WERI-Rb-1 (cell line): ENCODE measurements around the gene MAEL.

Source experiments
- DNase-seq: peaks from one replicate; pipeline ENCODE4 v3.0.0-alpha.2; 2020
- H3K27ac ChIP-seq: fragments of 250-450 bp; sonication (Bioruptor Pico); 2 replicates; pipeline ENCODE4 v1.5.1; 2020; ENCODE audit warnings: mild to moderate bottlenecking, moderate library complexity
- H3K27me3 ChIP-seq: fragments of 250-450 bp; sonication (Bioruptor Pico); 2 replicates; pipeline ENCODE4 v1.5.1; 2021; ENCODE audit warnings: mild to moderate bottlenecking, low read depth, moderate library complexity; ENCODE audit not compliant: insufficient read depth, severe bottlenecking
- H3K36me3 ChIP-seq: fragments of 250-450 bp; sonication (Bioruptor Pico); 2 replicates; pipeline ENCODE4 v1.5.1; 2020; ENCODE audit warnings: mild to moderate bottlenecking, moderate library complexity
- H3K4me3 ChIP-seq: 2 replicates; pipeline ENCODE4 v1.5.1; 2011; ENCODE audit warnings: low read depth, mild to moderate bottlenecking, control low read depth, low read length
- H3K9me3 ChIP-seq: fragments of 250-450 bp; sonication (Bioruptor Pico); 2 replicates; pipeline ENCODE4 v1.5.1; 2021; ENCODE audit warnings: mild to moderate bottlenecking, moderate library complexity; ENCODE audit not compliant: severe bottlenecking
- TF ChIP-seq, protein P1 (sequence below): IDR thresholded peaks from 2 replicates; pipeline ENCODE4 v1.5.1; 2011; ENCODE audit warnings: low read depth, mild to moderate bottlenecking, control low read depth, inconsistent platforms, low read length

MAEL gene

DNA sequence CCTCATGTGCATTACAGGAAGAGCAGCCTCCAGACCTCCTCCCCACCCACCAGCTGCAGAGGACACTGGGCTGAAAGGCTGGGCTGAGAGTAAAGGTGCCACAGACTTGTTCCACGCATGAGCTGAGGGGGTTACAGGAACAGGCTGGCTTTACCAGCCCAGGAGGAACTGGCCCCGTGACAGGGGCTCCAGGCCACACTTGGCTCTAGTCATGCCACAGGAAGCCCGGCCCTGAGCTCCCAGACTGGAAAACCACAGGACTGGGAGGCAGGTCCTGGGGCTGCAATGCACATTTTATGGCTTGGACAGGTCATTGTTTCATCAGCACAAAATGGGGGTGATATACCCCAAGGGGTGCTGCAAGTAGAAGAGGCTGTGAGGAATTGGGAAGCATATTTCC lies 65.5 kb downstream of the MAEL start:
- TF ChIP-seq, protein P1, sequence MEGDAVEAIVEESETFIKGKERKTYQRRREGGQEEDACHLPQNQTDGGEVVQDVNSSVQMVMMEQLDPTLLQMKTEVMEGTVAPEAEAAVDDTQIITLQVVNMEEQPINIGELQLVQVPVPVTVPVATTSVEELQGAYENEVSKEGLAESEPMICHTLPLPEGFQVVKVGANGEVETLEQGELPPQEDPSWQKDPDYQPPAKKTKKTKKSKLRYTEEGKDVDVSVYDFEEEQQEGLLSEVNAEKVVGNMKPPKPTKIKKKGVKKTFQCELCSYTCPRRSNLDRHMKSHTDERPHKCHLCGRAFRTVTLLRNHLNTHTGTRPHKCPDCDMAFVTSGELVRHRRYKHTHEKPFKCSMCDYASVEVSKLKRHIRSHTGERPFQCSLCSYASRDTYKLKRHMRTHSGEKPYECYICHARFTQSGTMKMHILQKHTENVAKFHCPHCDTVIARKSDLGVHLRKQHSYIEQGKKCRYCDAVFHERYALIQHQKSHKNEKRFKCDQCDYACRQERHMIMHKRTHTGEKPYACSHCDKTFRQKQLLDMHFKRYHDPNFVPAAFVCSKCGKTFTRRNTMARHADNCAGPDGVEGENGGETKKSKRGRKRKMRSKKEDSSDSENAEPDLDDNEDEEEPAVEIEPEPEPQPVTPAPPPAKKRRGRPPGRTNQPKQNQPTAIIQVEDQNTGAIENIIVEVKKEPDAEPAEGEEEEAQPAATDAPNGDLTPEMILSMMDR = no peak
- DNase-seq = no peak
- H3K27ac ChIP-seq = no peak overlapping the region
- no peak overlapping the region for H3K4me3 ChIP-seq
- no peaks in the 10 kb centered on the region for H3K27me3 ChIP-seq
- no peaks in the 10 kb centered on the region for H3K36me3 ChIP-seq
- H3K9me3 ChIP-seq = no peaks in the 10 kb centered on the region

- DNase-seq = no peak
- Histone ChIP-seq H3K9me3 (no peaks in the 10 kb centered on the region), H3K27me3 (no peaks in the 10 kb centered on the region), H3K27ac (no peak overlapping the region), H3K36me3 (no peaks in the 10 kb centered on the region), H3K4me3 (no peak overlapping the region)
- TF ChIP-seq, protein P1 = no peak
Observed at GRCh38 chr1:167054946-167055630, 66.0 kb downstream of the MAEL start.

- no peak overlapping the region for H3K4me3 ChIP-seq
- TF ChIP-seq, protein P1 = no peak
Observed at GRCh38 chr1:167056529-167057231, 67.6 kb downstream of the MAEL start.

GRCh38 chr1:167057241-167057688 lies 68.2 kb downstream of the MAEL start:
- H3K27ac ChIP-seq = no peak overlapping the region
- no peaks in the 10 kb centered on the region for H3K36me3 ChIP-seq
- no peaks in the 10 kb centered on the region for H3K9me3 ChIP-seq
- peak; percentile 55 for DNase-seq
- H3K4me3 ChIP-seq = no peak overlapping the region
- TF ChIP-seq, protein P1 = peak; percentile 57
- no peaks in the 10 kb centered on the region for H3K27me3 ChIP-seq

More at GRCh38 chr1:167056529-167057231, 67.6 kb downstream of the MAEL start:
- Histone ChIP-seq H3K27ac (no peak overlapping the region), H3K9me3 (no peaks in the 10 kb centered on the region), H3K27me3 (no peaks in the 10 kb centered on the region), H3K36me3 (no peaks in the 10 kb centered on the region)
- DNase-seq = no peak

- H3K9me3 ChIP-seq = no peaks in the 10 kb centered on the region
- no peak overlapping the region for H3K4me3 ChIP-seq
- H3K36me3 ChIP-seq = no peaks in the 10 kb centered on the region
- peak; percentile 59 for DNase-seq
- H3K27me3 ChIP-seq = no peaks in the 10 kb centered on the region
- H3K27ac ChIP-seq = no peak overlapping the region
- TF ChIP-seq, protein P1 = peak; percentile 74
Observed at GRCh38 chr1:167059045-167059808, 70.1 kb downstream of the MAEL start.
